Measurements from ENCODE around the gene RGS19. TPM values are rescaled to one million over a fixed set of nuclear protein-coding genes. Genes with fewer than 3 reads are reported as not detected.

Gene RGS19
- total RNA-seq, 2 donors from 2014 or later, result 7.8 to 14.1 TPM

DNA sequence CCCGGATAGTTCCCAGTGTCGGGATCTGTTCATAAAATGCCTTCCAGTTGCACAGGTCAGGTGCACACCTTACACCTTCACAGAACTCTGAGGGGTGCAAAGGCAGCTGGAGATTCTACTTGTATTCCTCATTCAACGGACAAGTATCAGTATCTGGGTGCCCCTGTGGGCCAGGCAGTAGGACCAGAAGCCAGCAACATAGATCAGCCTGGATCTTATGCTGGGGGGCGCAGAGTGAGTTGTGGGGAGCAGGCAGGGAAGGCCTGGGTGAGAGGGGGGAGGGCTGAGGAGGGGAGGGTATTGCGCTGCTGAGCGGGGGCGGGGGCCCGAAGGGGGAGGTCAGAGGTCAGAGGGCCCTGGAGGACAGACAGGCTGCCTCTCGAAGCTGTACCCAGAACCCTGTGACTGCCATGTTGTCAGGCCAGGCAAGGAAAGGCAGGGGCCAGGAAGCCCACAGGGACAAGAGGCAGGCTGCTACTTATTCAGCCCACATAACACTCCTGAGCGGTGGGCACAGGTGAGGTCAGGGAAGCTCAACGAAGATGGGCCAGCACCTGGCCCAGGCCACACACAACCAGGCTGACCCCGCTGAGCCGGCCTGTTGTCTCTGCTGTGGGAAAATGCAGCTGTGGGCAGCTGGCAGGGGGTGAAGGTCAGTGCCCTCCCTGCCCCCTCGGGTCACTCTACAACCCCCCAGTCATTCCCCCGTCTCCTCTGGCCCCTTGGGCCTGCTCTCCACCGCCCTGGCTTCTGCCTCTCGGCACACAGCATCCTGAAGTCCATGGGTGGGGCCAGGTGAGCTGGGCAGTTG lies 1.7 kb upstream of the RGS19 start:
- no peaks in the 10 kb centered on the region for H3K9me3 ChIP-seq
- no peak for DNase-seq (ENCODE audit: low spot score)
- H3K4me1 ChIP-seq, result peaks cover 0 to 64% of the 10 kb centered on the region in 2 donors
- H3K4me3 ChIP-seq, result peak overlapping the region in 1 of 2 donors; percentile 72
- TF ChIP-seq, protein P1, sequence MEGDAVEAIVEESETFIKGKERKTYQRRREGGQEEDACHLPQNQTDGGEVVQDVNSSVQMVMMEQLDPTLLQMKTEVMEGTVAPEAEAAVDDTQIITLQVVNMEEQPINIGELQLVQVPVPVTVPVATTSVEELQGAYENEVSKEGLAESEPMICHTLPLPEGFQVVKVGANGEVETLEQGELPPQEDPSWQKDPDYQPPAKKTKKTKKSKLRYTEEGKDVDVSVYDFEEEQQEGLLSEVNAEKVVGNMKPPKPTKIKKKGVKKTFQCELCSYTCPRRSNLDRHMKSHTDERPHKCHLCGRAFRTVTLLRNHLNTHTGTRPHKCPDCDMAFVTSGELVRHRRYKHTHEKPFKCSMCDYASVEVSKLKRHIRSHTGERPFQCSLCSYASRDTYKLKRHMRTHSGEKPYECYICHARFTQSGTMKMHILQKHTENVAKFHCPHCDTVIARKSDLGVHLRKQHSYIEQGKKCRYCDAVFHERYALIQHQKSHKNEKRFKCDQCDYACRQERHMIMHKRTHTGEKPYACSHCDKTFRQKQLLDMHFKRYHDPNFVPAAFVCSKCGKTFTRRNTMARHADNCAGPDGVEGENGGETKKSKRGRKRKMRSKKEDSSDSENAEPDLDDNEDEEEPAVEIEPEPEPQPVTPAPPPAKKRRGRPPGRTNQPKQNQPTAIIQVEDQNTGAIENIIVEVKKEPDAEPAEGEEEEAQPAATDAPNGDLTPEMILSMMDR (IDR thresholded peaks at IDR 0.05), result no peak
- H3K27ac ChIP-seq, result peak overlapping the region; percentile 81 to 85
- H3K36me3 ChIP-seq, result no peaks in the 10 kb centered on the region
- H3K27me3 ChIP-seq, result peaks cover 0 to 7% of the 10 kb centered on the region in 2 donors

DNA sequence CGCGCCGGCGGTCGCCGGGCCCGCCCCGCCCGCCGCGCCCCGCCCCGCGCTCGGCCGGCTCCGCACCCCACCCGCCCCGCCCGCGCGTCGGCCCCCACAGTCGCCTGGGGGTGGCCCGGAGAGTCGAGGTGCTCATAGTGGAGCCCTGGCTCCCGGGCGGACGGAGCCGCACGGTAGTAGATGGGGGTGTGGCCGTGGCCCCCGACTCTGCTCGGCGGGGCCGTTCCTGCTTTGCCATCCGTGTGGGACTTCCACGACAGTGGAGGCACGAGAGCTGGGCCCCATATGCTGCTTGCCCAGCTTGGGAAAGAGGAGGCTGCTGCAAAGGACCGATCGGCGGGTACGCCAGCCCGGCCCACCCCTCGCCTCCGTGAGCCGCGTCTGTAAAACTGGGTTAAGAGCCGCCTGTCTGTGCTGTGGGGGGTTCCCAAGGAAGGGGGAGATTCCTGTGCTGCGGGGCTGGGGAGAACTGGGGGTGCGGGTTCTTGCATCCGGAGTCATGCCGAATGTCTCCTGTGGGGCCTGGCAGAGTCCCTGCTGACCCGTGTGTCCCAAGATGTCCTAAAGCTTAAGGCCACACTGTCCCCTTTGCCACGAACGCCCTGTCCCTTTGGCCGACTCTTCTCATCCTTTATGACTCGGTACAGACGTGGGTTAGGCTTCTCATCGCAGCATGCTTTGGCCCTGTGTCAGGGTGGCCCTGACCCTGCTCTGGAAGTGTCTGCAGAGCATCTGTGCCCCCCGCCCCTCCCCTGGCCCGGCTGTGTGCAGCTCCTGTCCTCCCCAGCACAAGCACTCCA lies 895 bp upstream of the RGS19 start, which contains the start of gene OPRL1:
OPRL1 (plus strand) TSS at position 70 of the 800 bp plus-strand sequence. CDS start 12,639 bp downstream, outside the sequence.
- H3K36me3 ChIP-seq, result no peaks in the 10 kb centered on the region
- H3K27ac ChIP-seq, result peak within 1 kb of the TSS; percentile 81 to 88
- DNase-seq (ENCODE audit: low spot score), result peak; percentile 70
- H3K4me1 ChIP-seq, result peaks cover 0 to 64% of the 10 kb centered on the region in 2 donors
- peak within 1 kb of the TSS; percentile 72 to 84 for H3K4me3 ChIP-seq
- no peaks in the 10 kb centered on the region for H3K9me3 ChIP-seq
- H3K27me3 ChIP-seq, result peaks cover 0 to 7% of the 10 kb centered on the region in 2 donors
- TF ChIP-seq, protein P1 (IDR thresholded peaks at IDR 0.05), result no peak

DNA sequence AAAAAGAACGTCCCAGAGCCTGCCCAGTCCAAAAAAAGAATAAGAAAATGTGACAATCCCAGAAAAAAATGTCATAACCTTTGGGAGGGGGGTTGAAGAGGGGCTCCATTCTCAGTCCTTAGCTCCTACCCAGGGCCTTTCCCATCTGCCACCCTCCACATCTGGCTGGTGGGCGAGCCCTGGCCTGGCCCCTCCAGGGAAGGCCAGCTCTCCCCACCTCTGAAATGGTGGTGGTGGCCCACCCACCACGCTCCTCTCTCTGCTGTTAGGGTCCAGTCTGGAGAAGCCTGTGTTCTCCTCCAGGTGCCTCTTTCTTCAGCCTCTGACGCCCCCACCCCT lies 415 bp downstream of the RGS19 start:
- Histone ChIP-seq H3K9me3 (no peaks in the 10 kb centered on the region), H3K4me3 (peak overlapping the region; percentile 72 to 84), H3K27me3 (no peaks in the 10 kb centered on the region), H3K36me3 (peaks cover 3% of the 10 kb centered on the region), H3K4me1 (peaks cover 0 to 56% of the 10 kb centered on the region in 2 donors), H3K27ac (peak overlapping the region; percentile 79 to 88)
- DNase-seq (ENCODE audit: low spot score), result no peak
- TF ChIP-seq, protein P1 (IDR thresholded peaks at IDR 0.05), result no peak

DNA sequence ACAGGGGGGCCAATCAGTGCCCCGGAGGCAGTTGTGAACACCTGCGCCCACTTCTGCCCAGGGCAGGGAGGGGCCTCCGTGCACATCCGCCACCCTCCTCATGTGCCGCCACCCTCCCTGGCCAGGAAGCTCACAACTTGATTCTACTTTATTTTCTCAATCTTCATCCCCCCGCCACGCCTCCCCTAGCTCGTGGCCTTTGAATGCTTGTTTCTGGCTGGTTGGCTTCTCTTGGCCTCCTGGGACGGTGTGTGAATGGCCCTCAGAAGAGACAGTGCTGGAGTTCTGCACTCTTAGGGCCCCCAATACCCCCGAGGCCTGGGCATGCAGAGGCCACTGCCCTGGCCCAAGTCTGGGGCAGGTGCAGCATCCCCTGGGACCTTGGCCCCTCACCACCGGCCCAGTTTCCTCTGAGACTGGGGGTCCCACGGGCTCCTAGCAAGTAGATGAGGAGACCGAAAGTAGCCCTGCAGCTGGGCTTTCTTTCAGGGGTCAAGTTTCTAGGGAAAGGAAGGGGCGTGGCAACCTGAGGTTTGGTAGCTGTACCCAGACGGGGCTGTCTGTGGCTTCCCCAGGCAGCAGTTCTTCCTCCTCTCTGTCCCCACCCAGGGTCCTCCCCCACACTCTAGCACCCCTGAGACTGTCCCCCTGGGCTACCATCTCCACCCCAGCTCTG lies 1.3 kb downstream of the RGS19 start:
- no peaks in the 10 kb centered on the region for H3K27me3 ChIP-seq
- peak overlapping the region; percentile 72 to 84 for H3K4me3 ChIP-seq
- H3K36me3 ChIP-seq, result peaks cover 10% of the 10 kb centered on the region
- no peak for DNase-seq (ENCODE audit: low spot score)
- no peaks in the 10 kb centered on the region for H3K9me3 ChIP-seq
- H3K4me1 ChIP-seq, result peaks cover 0 to 48% of the 10 kb centered on the region in 2 donors
- H3K27ac ChIP-seq, result no peak overlapping the region
- TF ChIP-seq, protein P1 (IDR thresholded peaks at IDR 0.05), result no peak

DNA sequence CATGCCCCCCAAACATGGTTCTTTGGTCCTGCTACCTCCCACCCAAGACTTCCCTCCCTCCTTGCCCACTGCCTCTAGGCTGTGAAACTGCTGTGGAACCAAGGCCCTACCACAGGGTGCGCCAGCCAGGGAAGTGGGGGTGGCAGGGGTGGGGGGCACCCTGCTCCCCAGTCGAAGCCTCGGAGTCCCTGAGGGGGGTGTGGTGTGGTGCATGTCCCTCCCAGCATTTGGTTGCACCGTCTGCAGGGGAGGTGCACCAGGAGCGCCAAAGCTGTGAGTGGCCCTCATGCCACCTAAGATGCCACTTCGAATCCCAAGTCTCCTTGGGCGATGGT lies 1.8 kb downstream of the RGS19 start:
- Histone ChIP-seq H3K27me3 (no peaks in the 10 kb centered on the region), H3K36me3 (peaks cover 14% of the 10 kb centered on the region), H3K4me3 (peak overlapping the region in 1 of 2 donors; percentile 16), H3K4me1 (peaks cover 0 to 43% of the 10 kb centered on the region in 2 donors), H3K27ac (no peak overlapping the region), H3K9me3 (no peaks in the 10 kb centered on the region)
- TF ChIP-seq, protein P1 (IDR thresholded peaks at IDR 0.05), result no peak
- no peak for DNase-seq (ENCODE audit: low spot score)

Data from right atrium auricular region (tissue), 2 donors.